ENCODE data around the gene CDKAL1. TPM values are rescaled to one million over a fixed set of nuclear protein-coding genes. Genes with fewer than 3 reads are reported as not detected.

The CDKAL1 gene
- total RNA-seq, 1 experiment from 2014 or later, result 16.1 TPM

- no TSS peak for BruUV-seq (replicated peaks)
- Histone ChIP-seq H3K27ac (no peak overlapping the region), H3K9me2 (ENCODE audit: insufficient read depth) (no peaks in the 10 kb centered on the region), H4K20me1 (ENCODE audit: insufficient read depth) (no peaks in the 10 kb centered on the region), H3K27me3 (ENCODE audit: insufficient read depth, low read depth) (no peaks in the 10 kb centered on the region), H3K4me1 (replicated peaks; ENCODE audit: insufficient read depth) (0 out of 2 replicates have a peak, but pooled peaks cover 3% of the 10 kb centered on the region), H3K36me3 (ENCODE audit: low read depth) (no peaks in the 10 kb centered on the region), H3K4me3 (no peak overlapping the region), H3F3A (ENCODE audit: insufficient read depth, low read depth) (no peaks in the 10 kb centered on the region), H3K9me3 (ENCODE audit: insufficient read depth, low read depth) (0 out of 2 replicates have a peak, but pooled peaks cover 3% of the 10 kb centered on the region), H3K79me2 (ENCODE audit: low read depth) (no peaks in the 10 kb centered on the region), H2AFZ (no peak overlapping the region), H3K4me2 (no peak overlapping the region)
- TF ChIP-seq CTCF (conservative IDR thresholded peaks at IDR 0.05) (no peak), EZH2 (IDR thresholded peaks at IDR 0.05; ENCODE audit: low read depth) (no peak)
- intact Hi-C loops (cut with micrococcal nuclease; ENCODE audit: unreplicated experiment), result no loop called here
- DNase-seq, result no peak
- ChIA-PET POLR2A (ENCODE audit: unreplicated experiment) (no interaction called here), CTCF (no interaction called here)
Observed at GRCh38 chr6:21265034-21265729, 730.9 kb downstream of the CDKAL1 start.

- H3K9me2 ChIP-seq (ENCODE audit: insufficient read depth), result no peaks in the 10 kb centered on the region
- POLR2A ChIA-PET (ENCODE audit: unreplicated experiment), result no interaction called here
- 0 out of 2 replicates have a peak, but pooled peaks cover 3% of the 10 kb centered on the region for H3K9me3 ChIP-seq (ENCODE audit: insufficient read depth, low read depth)
- no peaks in the 10 kb centered on the region for H3K79me2 ChIP-seq (ENCODE audit: low read depth)
- no peaks in the 10 kb centered on the region for H3F3A ChIP-seq (ENCODE audit: insufficient read depth, low read depth)
- CTCF ChIA-PET, result no interaction called here
- DNase-seq, result peak in 1 of 2 experiments; percentile 55
- H3K36me3 ChIP-seq (ENCODE audit: low read depth), result no peaks in the 10 kb centered on the region
- no peak overlapping the region for H2AFZ ChIP-seq
- BruUV-seq (replicated peaks), result no TSS peak
- H3K27me3 ChIP-seq (ENCODE audit: insufficient read depth, low read depth), result no peaks in the 10 kb centered on the region
- TF ChIP-seq EZH2 (IDR thresholded peaks at IDR 0.05; ENCODE audit: low read depth) (no peak), CTCF (conservative IDR thresholded peaks at IDR 0.05) (no peak)
- 0 out of 2 replicates have a peak, but pooled peaks cover 3% of the 10 kb centered on the region for H3K4me1 ChIP-seq (replicated peaks; ENCODE audit: insufficient read depth)
- H3K4me2 ChIP-seq, result no peak overlapping the region
- H4K20me1 ChIP-seq (ENCODE audit: insufficient read depth), result no peaks in the 10 kb centered on the region
- intact Hi-C loops (cut with micrococcal nuclease; ENCODE audit: unreplicated experiment), result no loop called here
- H3K27ac ChIP-seq, result no peak overlapping the region
- H3K4me3 ChIP-seq, result no peak overlapping the region
Observed at GRCh38 chr6:21265730-21266044, 731.4 kb downstream of the CDKAL1 start.

- H3K36me3 ChIP-seq (ENCODE audit: low read depth), result no peaks in the 10 kb centered on the region
- 0 out of 2 replicates have a peak, but pooled peaks cover 3% of the 10 kb centered on the region for H3K4me1 ChIP-seq (replicated peaks; ENCODE audit: insufficient read depth)
- no peaks in the 10 kb centered on the region for H3K27me3 ChIP-seq (ENCODE audit: insufficient read depth, low read depth)
- H3K4me2 ChIP-seq, result no peak overlapping the region
- TF ChIP-seq EZH2 (IDR thresholded peaks at IDR 0.05; ENCODE audit: low read depth), result no peak
- TF ChIP-seq CTCF (conservative IDR thresholded peaks at IDR 0.05), result no peak
- no peaks in the 10 kb centered on the region for H3K9me2 ChIP-seq (ENCODE audit: insufficient read depth)
- ChIA-PET POLR2A (ENCODE audit: unreplicated experiment) (interaction anchor here (0.6 kb wide), 1 partner anchor 394 kb away, joined by 3 read pairs; no protein-coding TSS in a partner anchor), CTCF (no interaction called here)
- no peaks in the 10 kb centered on the region for H4K20me1 ChIP-seq (ENCODE audit: insufficient read depth)
- no peaks in the 10 kb centered on the region for H3K9me3 ChIP-seq (ENCODE audit: insufficient read depth, low read depth)
- no peak for DNase-seq
- no peak overlapping the region for H3K27ac ChIP-seq
- BruUV-seq (replicated peaks), result no TSS peak
- H3K4me3 ChIP-seq, result no peak overlapping the region
- H2AFZ ChIP-seq, result 0 out of 2 replicates have a peak overlapping the region, but pooled peaks have one; percentile 41
- intact Hi-C loops (cut with micrococcal nuclease; ENCODE audit: unreplicated experiment), result no loop called here
- H3K79me2 ChIP-seq (ENCODE audit: low read depth), result no peaks in the 10 kb centered on the region
- no peaks in the 10 kb centered on the region for H3F3A ChIP-seq (ENCODE audit: insufficient read depth, low read depth)
Observed at GRCh38 chr6:21270636-21271201, 736.5 kb downstream of the CDKAL1 start.
